ENCODE measurements around the gene GPR4.

GRCh38 chr19:45578861-45579260, 23.2 kb downstream of the GPR4 start:
- TF ChIP-seq POLR2A (IDR thresholded peaks at IDR 0.05) (no peak), CTCF (IDR thresholded peaks at IDR 0.05) (no peak)

Measured in upper lobe of left lung (tissue), 4 donors.